HEK293 (cell line): ENCODE results near the gene GARIN5B.

ENCODE experiments used
- CTCF ChIA-PET: fragments of 350-600 bp; formaldehyde crosslinking; extraction: SDS; loops from one replicate; lab custom pipeline; 2021; ENCODE audit warnings: antibody characterized with exemption; lab: Yijun Ruan, JAX
- POLR2A ChIA-PET: fragments of 300-600 bp; formaldehyde crosslinking; extraction: SDS; loops from one replicate; lab custom pipeline; 2020; ENCODE audit warnings: antibody characterized with exemption, inconsistent platforms; lab: Yijun Ruan, JAX
- H3K27ac ChIP-seq: fragments of 200-500 bp; sonication (Bioruptor generic); 2 replicates; pipeline ENCODE4 v1.5.1; 2014; ENCODE audit warnings: low read depth, low read length, control low read depth, inconsistent platforms; ENCODE audit errors: extremely low read depth
- H3K36me3 ChIP-seq, 2 experiments: fragments of 200-500 bp in 1 of 2; sonication (Bioruptor generic) in 1 of 2; 1 replicate in 1 of 2; 2 replicates in 1 of 2; pipeline ENCODE4 v1.5.1; 2014 to 2017; ENCODE audit warnings: inconsistent platforms in 2 of 2, low read length in 2 of 2; ENCODE audit not compliant: control insufficient read depth in 2 of 2, insufficient read depth in 1 of 2
- H3K4me1 ChIP-seq: fragments of 200-500 bp; sonication (Bioruptor generic); 2 replicates; pipeline ENCODE4 v1.5.1; 2014; ENCODE audit warnings: mild to moderate bottlenecking, low read length, inconsistent platforms; ENCODE audit not compliant: control insufficient read depth, insufficient read depth
- H3K4me3 ChIP-seq: 2 replicates; pipeline ENCODE4 v1.5.1; 2011; ENCODE audit warnings: low read depth, mild to moderate bottlenecking, control low read depth, low read length, moderate library complexity
- H3K9me3 ChIP-seq: fragments of 200-500 bp; sonication (Bioruptor generic); 2 replicates; pipeline ENCODE4 v1.5.1; 2014; ENCODE audit warnings: low read depth, low read length, inconsistent platforms; ENCODE audit not compliant: control insufficient read depth, insufficient read depth
- SP2 ChIP-seq: fragments of 450-650 bp; formaldehyde crosslinking; IDR thresholded peaks from 2 replicates; pipeline ENCODE4 v1.5.1; 2016; ENCODE audit warnings: missing biosample characterization, missing genetic modification characterization
- ZNF292 ChIP-seq: fragments of 450-650 bp; formaldehyde crosslinking; IDR thresholded peaks from 2 replicates; pipeline ENCODE4 v1.5.1; 2016; ENCODE audit warnings: low read depth, missing biosample characterization, missing genetic modification characterization, borderline replicate concordance
- ZNF324 ChIP-seq: fragments of 450-650 bp; formaldehyde crosslinking; IDR thresholded peaks from 2 replicates; pipeline ENCODE4 v1.5.1; 2016; ENCODE audit warnings: missing biosample characterization, missing genetic modification characterization
- TF ChIP-seq, protein P1 (sequence below): fragments of 450-650 bp; formaldehyde crosslinking; IDR thresholded peaks from 2 replicates; pipeline ENCODE4 v1.5.1; 2016; ENCODE audit warnings: missing biosample characterization, missing genetic modification characterization
- TF ChIP-seq, protein P2 (sequence below): fragments of 450-650 bp; formaldehyde crosslinking; IDR thresholded peaks from 2 replicates; pipeline ENCODE4 v1.5.1; 2017; ENCODE audit warnings: missing biosample characterization, missing genetic modification characterization

The GARIN5B gene

DNA sequence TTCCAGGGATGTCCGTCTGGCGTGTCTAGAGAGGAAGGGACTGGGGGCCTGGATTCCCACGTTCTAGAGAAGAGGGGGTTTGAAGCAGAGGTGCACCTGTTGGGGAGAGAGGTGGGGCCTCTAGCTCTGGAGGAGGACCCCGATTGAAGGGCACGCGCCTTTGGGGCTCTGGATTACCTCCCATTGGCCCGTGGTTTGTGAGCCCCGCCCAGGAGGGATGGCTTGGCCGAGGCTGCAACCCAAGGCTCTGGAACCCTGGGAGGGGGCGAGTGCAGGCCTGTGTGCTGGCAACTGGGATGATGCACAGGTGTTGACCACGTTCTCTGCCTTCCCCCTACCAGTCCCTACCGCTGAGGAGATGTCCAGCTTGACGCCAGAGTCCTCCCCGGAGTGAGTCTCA, 58.1 kb downstream of the GARIN5B start:
- Histone ChIP-seq H3K36me3 (peaks cover 17 to 66% of the 10 kb centered on the region in 2 experiments), H3K9me3 (no peaks in the 10 kb centered on the region), H3K27ac (no peak overlapping the region), H3K4me1 (peaks cover 3% of the 10 kb centered on the region; the same call in 1 of the 2 replicates), H3K4me3 (no peak overlapping the region)
- TF ChIP-seq, protein P1, sequence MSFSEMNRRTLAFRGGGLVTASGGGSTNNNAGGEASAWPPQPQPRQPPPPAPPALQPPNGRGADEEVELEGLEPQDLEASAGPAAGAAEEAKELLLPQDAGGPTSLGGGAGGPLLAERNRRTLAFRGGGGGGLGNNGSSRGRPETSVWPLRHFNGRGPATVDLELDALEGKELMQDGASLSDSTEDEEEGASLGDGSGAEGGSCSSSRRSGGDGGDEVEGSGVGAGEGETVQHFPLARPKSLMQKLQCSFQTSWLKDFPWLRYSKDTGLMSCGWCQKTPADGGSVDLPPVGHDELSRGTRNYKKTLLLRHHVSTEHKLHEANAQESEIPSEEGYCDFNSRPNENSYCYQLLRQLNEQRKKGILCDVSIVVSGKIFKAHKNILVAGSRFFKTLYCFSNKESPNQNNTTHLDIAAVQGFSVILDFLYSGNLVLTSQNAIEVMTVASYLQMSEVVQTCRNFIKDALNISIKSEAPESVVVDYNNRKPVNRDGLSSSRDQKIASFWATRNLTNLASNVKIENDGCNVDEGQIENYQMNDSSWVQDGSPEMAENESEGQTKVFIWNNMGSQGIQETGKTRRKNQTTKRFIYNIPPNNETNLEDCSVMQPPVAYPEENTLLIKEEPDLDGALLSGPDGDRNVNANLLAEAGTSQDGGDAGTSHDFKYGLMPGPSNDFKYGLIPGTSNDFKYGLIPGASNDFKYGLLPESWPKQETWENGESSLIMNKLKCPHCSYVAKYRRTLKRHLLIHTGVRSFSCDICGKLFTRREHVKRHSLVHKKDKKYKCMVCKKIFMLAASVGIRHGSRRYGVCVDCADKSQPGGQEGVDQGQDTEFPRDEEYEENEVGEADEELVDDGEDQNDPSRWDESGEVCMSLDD (tag by site-specific recombination) = no peak
- TF ChIP-seq ZNF292 (no peak), SP2 (no peak), ZNF324 (tag by site-specific recombination) (no peak)
- TF ChIP-seq, protein P2, sequence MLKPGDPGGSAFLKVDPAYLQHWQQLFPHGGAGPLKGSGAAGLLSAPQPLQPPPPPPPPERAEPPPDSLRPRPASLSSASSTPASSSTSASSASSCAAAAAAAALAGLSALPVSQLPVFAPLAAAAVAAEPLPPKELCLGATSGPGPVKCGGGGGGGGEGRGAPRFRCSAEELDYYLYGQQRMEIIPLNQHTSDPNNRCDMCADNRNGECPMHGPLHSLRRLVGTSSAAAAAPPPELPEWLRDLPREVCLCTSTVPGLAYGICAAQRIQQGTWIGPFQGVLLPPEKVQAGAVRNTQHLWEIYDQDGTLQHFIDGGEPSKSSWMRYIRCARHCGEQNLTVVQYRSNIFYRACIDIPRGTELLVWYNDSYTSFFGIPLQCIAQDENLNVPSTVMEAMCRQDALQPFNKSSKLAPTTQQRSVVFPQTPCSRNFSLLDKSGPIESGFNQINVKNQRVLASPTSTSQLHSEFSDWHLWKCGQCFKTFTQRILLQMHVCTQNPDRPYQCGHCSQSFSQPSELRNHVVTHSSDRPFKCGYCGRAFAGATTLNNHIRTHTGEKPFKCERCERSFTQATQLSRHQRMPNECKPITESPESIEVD (tag by site-specific recombination) = no peak
- ChIA-PET POLR2A (interaction anchor here (0.6 kb wide), 1 partner anchor 268 kb away, joined by 9 read pairs; no protein-coding TSS in a partner anchor), CTCF (no interaction called here)
